NB4 (cell line): ENCODE measurements around the gene DPYD.

Experiments used
- CTCF ChIP-seq: IDR thresholded peaks from one replicate; pipeline ENCODE4 v1.5.1; 2012; ENCODE audit warnings: low read depth, low read length
- MAX ChIP-seq: IDR thresholded peaks from 2 replicates; pipeline ENCODE4 v1.6.1; 2011; ENCODE audit warnings: low read depth, low read length
- MYC ChIP-seq: IDR thresholded peaks from 2 replicates; pipeline ENCODE4 v1.6.1; 2011; ENCODE audit warnings: low read depth, low read length
- POLR2A ChIP-seq: IDR thresholded peaks from 2 replicates; pipeline ENCODE4 v1.6.1; 2011; ENCODE audit warnings: mild to moderate bottlenecking; ENCODE audit not compliant: insufficient read length; ENCODE audit errors: extremely low read depth

GRCh38 chr1:97051823-97052222, 869.0 kb downstream of the DPYD start:
- TF ChIP-seq POLR2A (no peak), CTCF (no peak), MYC (no peak), MAX (no peak)
